Measurements from ENCODE around the gene RSPH10B2. TPM values are rescaled to one million over a fixed set of nuclear protein-coding genes. Genes with fewer than 3 reads are reported as not detected.
A peak's percentile ranks its signal among the peaks of the same experiment; 100 is the strongest.
"Not testable (repeated sequence)": the region's sequence is repeated elsewhere in the genome, so short reads cannot be mapped to it uniquely, and the experiment has no call there.

The RSPH10B2 gene
- polyA plus RNA-seq (2012; ENCODE audit: insufficient read depth, insufficient read length): not detected

GRCh38 chr7:6753964-6754363, at the start of gene RSPH10B2:
TSS of gene RSPH10B2 (plus strand) at chr7:6754103. CDS start at chr7:6757678, 3,575 bp downstream.
- H3K4me3 ChIP-seq (ENCODE audit: low read length); DNase-seq (ENCODE audit: low read depth, low spot score): not testable (repeated sequence)

GRCh38 chr7:6705959-6706665, 47.8 kb upstream of the RSPH10B2 start:
- DNase-seq (ENCODE audit: low read depth, low spot score): peak; percentile 25
- H3K4me3 ChIP-seq (ENCODE audit: low read length): peak overlapping the region; percentile 89

GRCh38 chr7:6706666-6707407, 47.1 kb upstream of the RSPH10B2 start, which contains the start of gene ZNF12:
TSS of gene ZNF12 (minus strand) at chr7:6706947. CDS start at chr7:6705173, 1,774 bp downstream.
- H3K4me3 ChIP-seq (ENCODE audit: low read length): peak within 1 kb of the TSS; percentile 89
- peak; percentile 91 for DNase-seq (ENCODE audit: low read depth, low spot score)

- no peak overlapping the region for H3K4me3 ChIP-seq (ENCODE audit: low read length)
- no peak for DNase-seq (ENCODE audit: low read depth, low spot score)
These were observed 45.6 kb upstream of the RSPH10B2 start for GRCh38 chr7:6708304-6708703.

GRCh38 chr7:6709808-6710207, 44.1 kb upstream of the RSPH10B2 start:
- DNase-seq (ENCODE audit: low read depth, low spot score): peak; percentile 35
- H3K4me3 ChIP-seq (ENCODE audit: low read length): no peak overlapping the region

- no peak for DNase-seq (ENCODE audit: low read depth, low spot score)
- no peak overlapping the region for H3K4me3 ChIP-seq (ENCODE audit: low read length)
These were observed 39.5 kb upstream of the RSPH10B2 start for GRCh38 chr7:6714360-6714759.

GRCh38 chr7:6715898-6716297, 38.0 kb upstream of the RSPH10B2 start:
- not testable (repeated sequence) for DNase-seq (ENCODE audit: low read depth, low spot score)

GRCh38 chr7:6718124-6718523, 35.8 kb upstream of the RSPH10B2 start:
- DNase-seq (ENCODE audit: low read depth, low spot score): no peak
- H3K4me3 ChIP-seq (ENCODE audit: low read length): no peak overlapping the region

More at GRCh38 chr7:6715898-6716297, 38.0 kb upstream of the RSPH10B2 start:
- not testable (repeated sequence) for H3K4me3 ChIP-seq (ENCODE audit: low read length)

GRCh38 chr7:6724351-6724750, 29.6 kb upstream of the RSPH10B2 start:
- not testable (repeated sequence) for H3K4me3 ChIP-seq (ENCODE audit: low read length); DNase-seq (ENCODE audit: low read depth, low spot score)

GRCh38 chr7:6725003-6725402, 28.9 kb upstream of the RSPH10B2 start:
- no peak overlapping the region for H3K4me3 ChIP-seq (ENCODE audit: low read length)
- DNase-seq (ENCODE audit: low read depth, low spot score): no peak

GRCh38 chr7:6726341-6726740, 27.6 kb upstream of the RSPH10B2 start:
- DNase-seq (ENCODE audit: low read depth, low spot score); H3K4me3 ChIP-seq (ENCODE audit: low read length): not testable (repeated sequence)

GRCh38 chr7:6727663-6728062, 26.2 kb upstream of the RSPH10B2 start:
- H3K4me3 ChIP-seq (ENCODE audit: low read length): no peak overlapping the region
- DNase-seq (ENCODE audit: low read depth, low spot score): no peak

- DNase-seq (ENCODE audit: low read depth, low spot score): not testable (repeated sequence)
- H3K4me3 ChIP-seq (ENCODE audit: low read length): peak overlapping the region; percentile 84
These were observed 24.9 kb upstream of the RSPH10B2 start for GRCh38 chr7:6728893-6729491.

- peak overlapping the region; percentile 84 for H3K4me3 ChIP-seq (ENCODE audit: low read length)
- peak; percentile 76 for DNase-seq (ENCODE audit: low read depth, low spot score)
These were observed 24.2 kb upstream of the RSPH10B2 start for GRCh38 chr7:6729492-6730342.

GRCh38 chr7:6730343-6730633, 23.6 kb upstream of the RSPH10B2 start:
- no peak for DNase-seq (ENCODE audit: low read depth, low spot score)
- peak overlapping the region; percentile 84 for H3K4me3 ChIP-seq (ENCODE audit: low read length)

- DNase-seq (ENCODE audit: low read depth, low spot score); H3K4me3 ChIP-seq (ENCODE audit: low read length): not testable (repeated sequence)
These were observed 15.5 kb upstream of the RSPH10B2 start for GRCh38 chr7:6738415-6738814.

GRCh38 chr7:6744410-6745100, 9.3 kb upstream of the RSPH10B2 start:
- not testable (repeated sequence) for H3K4me3 ChIP-seq (ENCODE audit: low read length); DNase-seq (ENCODE audit: low read depth, low spot score)

- not testable (repeated sequence) for H3K4me3 ChIP-seq (ENCODE audit: low read length); DNase-seq (ENCODE audit: low read depth, low spot score)
These were observed 4.6 kb upstream of the RSPH10B2 start for GRCh38 chr7:6749335-6749734.
